HG02973 (cell line): ENCODE results near the gene ZBED2.

ENCODE experiments used
- ATAC-seq: cut with Tn5 transposase; IDR thresholded peaks from one replicate; pipeline ENCODE4 v1.9.1; 2021; ENCODE audit warnings: moderate library complexity; ENCODE audit not compliant: unreplicated experiment

ZBED2 gene

DNA sequence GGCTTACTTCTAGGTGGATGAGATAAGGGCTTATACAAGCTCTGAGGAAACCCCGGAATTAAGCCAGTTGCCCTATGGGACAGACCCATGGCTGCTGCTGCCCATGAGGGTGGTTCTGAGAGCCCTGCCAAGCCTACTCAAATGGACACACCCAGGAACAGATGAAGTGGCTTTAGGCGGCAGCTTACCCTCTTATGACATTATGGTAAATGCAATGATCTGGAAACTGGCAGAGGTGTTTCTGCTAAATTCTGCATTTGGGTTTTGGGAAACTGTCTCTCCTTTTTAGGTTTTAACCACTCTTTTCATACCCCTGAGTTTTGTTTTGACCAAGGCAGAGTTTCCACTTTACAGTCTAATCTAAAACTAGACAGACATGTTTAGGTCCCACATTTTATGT lies 9.0 kb upstream of the ZBED2 start:
- ATAC-seq, result no peak

- no peak for ATAC-seq
Observed at GRCh38 chr3:111603679-111604078, 8.5 kb upstream of the ZBED2 start.

- ATAC-seq, result no peak
Observed at GRCh38 chr3:111601810-111602209, 6.7 kb upstream of the ZBED2 start.

GRCh38 chr3:111598552-111598951 lies 3.4 kb upstream of the ZBED2 start:
- no peak for ATAC-seq

DNA sequence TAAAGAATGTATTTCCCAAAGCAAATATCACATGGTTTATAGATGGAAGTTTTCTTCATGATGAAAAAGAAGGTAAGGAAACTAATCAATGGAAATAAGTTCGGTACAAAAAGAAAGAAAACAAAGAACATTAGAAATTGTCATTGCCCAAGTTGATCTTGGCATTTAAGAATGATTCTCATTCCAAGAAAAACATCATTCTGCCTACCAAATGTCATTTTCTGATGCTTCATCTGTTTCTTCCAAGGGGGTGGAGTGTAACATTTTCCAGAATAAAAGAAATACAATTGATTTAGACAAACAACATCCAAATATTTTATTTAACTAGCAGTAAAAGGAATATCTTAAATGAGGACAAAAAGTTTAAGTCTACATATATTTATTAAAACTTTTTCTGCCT lies 3.0 kb upstream of the ZBED2 start:
- ATAC-seq, result no peak

- no peak for ATAC-seq
Observed at GRCh38 chr3:111596328-111596727, 1.2 kb upstream of the ZBED2 start.

GRCh38 chr3:111594781-111595180 lies 365 bp downstream of the ZBED2 start:
- ATAC-seq, result no peak

DNA sequence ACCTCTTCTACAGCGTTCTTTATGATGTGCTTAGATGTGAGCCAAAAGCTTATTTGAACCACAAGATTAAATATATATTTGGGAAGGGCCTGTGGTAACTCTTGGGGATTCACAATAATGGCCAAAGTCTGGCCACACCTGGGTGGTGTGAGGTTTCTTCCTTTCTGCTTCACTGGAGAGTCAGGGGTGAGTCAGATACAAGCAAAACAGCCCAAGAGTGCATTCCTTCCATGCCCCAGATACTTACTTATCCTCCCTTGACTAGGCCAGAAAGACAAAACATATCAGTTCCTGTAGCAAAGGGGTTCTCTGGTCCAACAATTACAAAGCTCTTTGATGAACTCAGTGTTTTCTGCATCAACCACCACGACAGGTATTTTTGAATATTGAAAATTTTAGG lies 941 bp downstream of the ZBED2 start:
- ATAC-seq, result peak; percentile 59

DNA sequence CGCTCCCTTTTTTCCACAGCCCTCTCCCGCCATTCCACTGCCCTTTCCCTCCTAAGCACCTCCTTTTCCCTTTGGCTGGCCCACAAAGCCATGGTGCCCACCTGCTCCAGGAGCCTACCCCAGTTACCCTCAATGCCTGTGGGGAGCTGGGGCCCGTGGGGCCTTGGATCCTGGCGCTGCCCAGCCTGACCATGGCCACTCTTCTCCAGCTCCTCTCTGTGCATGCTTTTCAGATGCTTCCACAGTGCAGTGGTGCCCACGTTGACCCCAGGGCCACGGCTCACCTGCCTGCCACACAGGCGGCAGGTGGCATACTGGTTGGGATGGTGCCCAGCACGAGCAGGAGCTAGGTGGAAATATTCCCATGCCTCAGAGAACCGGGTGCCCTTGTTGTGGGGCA lies 1.5 kb downstream of the ZBED2 start:
- no peak for ATAC-seq

- ATAC-seq, result no peak
Observed at GRCh38 chr3:111592936-111593335, 2.2 kb downstream of the ZBED2 start.

- ATAC-seq, result no peak
Observed at GRCh38 chr3:111592143-111592542, 3.0 kb downstream of the ZBED2 start.

DNA sequence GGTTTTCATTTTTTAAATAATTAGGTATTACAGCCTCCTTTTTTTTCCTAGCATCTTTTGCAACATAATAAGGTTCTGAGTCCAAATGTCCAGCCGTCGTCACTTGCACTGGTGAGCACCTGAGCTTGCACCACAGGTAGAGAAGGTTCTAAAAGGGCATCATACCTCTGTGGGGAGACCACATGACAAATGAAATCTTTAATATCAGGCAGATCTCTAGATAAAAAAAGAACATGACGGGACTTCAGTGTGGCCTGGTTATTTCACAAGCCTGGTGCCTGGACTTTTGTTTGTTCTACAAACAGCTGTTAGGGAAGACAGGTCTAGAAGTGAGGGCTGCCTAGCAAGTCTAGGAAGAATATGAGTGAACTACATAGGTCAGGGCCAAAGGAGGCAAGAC lies 3.6 kb downstream of the ZBED2 start:
- no peak for ATAC-seq

DNA sequence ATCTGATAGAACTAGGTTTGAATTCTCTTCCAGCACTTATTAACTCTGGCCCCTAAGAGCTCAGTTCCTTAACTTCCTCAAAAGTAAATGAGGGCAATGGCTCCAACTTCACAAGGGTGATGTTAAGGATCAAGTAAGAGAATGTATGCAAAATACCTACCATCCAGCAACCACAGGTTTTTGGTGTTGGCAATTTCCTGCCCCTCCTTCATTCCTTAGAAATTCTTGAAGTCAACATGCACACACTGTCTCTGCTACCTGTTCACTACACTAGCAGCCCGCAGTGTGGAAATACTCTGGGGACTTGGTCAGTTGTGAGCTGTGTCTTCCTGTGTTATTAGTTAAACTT lies 5.0 kb downstream of the ZBED2 start:
- no peak for ATAC-seq

- ATAC-seq, result no peak
Observed at GRCh38 chr3:111589303-111590142, 5.6 kb downstream of the ZBED2 start.

- no peak for ATAC-seq
Observed at GRCh38 chr3:111588527-111588926, 6.6 kb downstream of the ZBED2 start.

DNA sequence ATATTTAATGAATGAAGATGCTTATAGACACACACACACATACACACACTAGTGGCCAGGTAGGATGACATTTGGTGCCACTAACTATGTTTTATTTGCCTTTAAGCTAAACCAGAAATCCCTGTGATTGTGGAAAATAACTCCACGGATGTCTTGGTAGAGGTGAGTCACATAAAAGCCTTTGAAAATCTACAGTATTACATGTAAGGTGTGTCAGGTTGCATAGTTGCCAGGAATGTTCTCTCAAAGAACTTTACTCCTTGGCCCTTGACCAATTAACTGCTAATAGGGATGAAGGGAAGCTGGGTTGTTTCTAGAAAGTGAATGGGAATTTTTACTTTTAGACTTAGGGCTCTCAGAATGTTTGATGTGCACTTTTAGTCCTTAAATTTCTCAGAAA lies 9.9 kb downstream of the ZBED2 start:
- ATAC-seq, result no peak

GRCh38 chr3:111584744-111585143 lies 10.4 kb downstream of the ZBED2 start:
- no peak for ATAC-seq

DNA sequence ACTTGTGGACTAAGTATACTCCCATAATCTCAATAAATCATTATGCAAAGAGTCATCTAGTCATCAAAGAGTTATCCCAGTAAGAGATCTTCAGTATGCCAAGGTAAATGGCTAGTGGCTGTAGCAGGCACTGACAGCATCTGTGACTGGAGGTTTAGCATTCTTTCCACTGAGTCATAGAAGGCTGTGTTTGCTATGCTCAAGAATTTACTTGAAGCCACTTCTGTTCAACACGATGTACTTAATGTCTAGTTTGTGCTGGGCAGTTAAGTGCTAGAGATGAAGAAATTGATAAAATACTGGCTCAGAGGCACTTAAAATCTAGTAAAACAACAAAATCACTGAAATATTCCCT lies 13.0 kb downstream of the ZBED2 start:
- ATAC-seq, result no peak

- ATAC-seq, result no peak
Observed at GRCh38 chr3:111581403-111582119, 13.6 kb downstream of the ZBED2 start.

GRCh38 chr3:111579495-111579894 lies 15.7 kb downstream of the ZBED2 start:
- no peak for ATAC-seq

GRCh38 chr3:111578867-111579266 lies 16.3 kb downstream of the ZBED2 start:
- ATAC-seq, result no peak

GRCh38 chr3:111577798-111578685 lies 17.1 kb downstream of the ZBED2 start:
- ATAC-seq, result peak; percentile 86
